ENCODE data around the gene PTPRN2.
"Not testable (repeated sequence)": the region's sequence is repeated elsewhere in the genome, so short reads cannot be mapped to it uniquely, and the experiment has no call there.

The PTPRN2 gene

GRCh38 chr7:158054081-158054480 lies 533.5 kb downstream of the PTPRN2 start:
- no peak for DNase-seq (ENCODE audit: low read depth in 2 of 2)

GRCh38 chr7:158053183-158053915 lies 534.3 kb downstream of the PTPRN2 start:
- DNase-seq (ENCODE audit: low read depth in 2 of 2): no peak

GRCh38 chr7:158052381-158053060 lies 535.1 kb downstream of the PTPRN2 start:
- DNase-seq (ENCODE audit: low read depth in 2 of 2): no peak

- no peak for DNase-seq (ENCODE audit: low read depth in 2 of 2)
Observed at GRCh38 chr7:158051776-158052175, 535.8 kb downstream of the PTPRN2 start.

GRCh38 chr7:158050978-158051651 lies 536.5 kb downstream of the PTPRN2 start:
- no peak for DNase-seq (ENCODE audit: low read depth in 2 of 2)

GRCh38 chr7:158050441-158050977 lies 537.1 kb downstream of the PTPRN2 start:
- DNase-seq (ENCODE audit: low read depth in 2 of 2): no peak

- DNase-seq (ENCODE audit: low read depth in 2 of 2): no peak
Observed at GRCh38 chr7:158049271-158049670, 538.4 kb downstream of the PTPRN2 start.

- no peak for DNase-seq (ENCODE audit: low read depth in 2 of 2)
Observed at GRCh38 chr7:158048569-158048968, 539.1 kb downstream of the PTPRN2 start.

- no peak for DNase-seq (ENCODE audit: low read depth in 2 of 2)
Observed at GRCh38 chr7:158047391-158048059, 540.1 kb downstream of the PTPRN2 start.

GRCh38 chr7:158046246-158046645 lies 541.4 kb downstream of the PTPRN2 start:
- not testable (repeated sequence) for DNase-seq (ENCODE audit: low read depth in 2 of 2)

GRCh38 chr7:158044482-158044823 lies 543.2 kb downstream of the PTPRN2 start:
- DNase-seq (ENCODE audit: low read depth in 2 of 2): no peak

- no peak for DNase-seq (ENCODE audit: low read depth in 2 of 2)
Observed at GRCh38 chr7:158043551-158044481, 543.8 kb downstream of the PTPRN2 start.

- DNase-seq (ENCODE audit: low read depth in 2 of 2): no peak
Observed at GRCh38 chr7:158042156-158042880, 545.3 kb downstream of the PTPRN2 start.

- DNase-seq (ENCODE audit: low read depth in 2 of 2): no peak
Observed at GRCh38 chr7:158040199-158040598, 547.4 kb downstream of the PTPRN2 start.

GRCh38 chr7:158039270-158039669 lies 548.4 kb downstream of the PTPRN2 start:
- no peak for DNase-seq (ENCODE audit: low read depth in 2 of 2)

- DNase-seq (ENCODE audit: low read depth in 2 of 2): no peak
Observed at GRCh38 chr7:158037211-158037610, 550.4 kb downstream of the PTPRN2 start.

GRCh38 chr7:158035343-158035742 lies 552.3 kb downstream of the PTPRN2 start:
- DNase-seq (ENCODE audit: low read depth in 2 of 2): no peak

- no peak for DNase-seq (ENCODE audit: low read depth in 2 of 2)
Observed at GRCh38 chr7:158034571-158034970, 553.1 kb downstream of the PTPRN2 start.

GRCh38 chr7:158033925-158034324 lies 553.7 kb downstream of the PTPRN2 start:
- not testable (repeated sequence) for DNase-seq (ENCODE audit: low read depth in 2 of 2)

GRCh38 chr7:158033196-158033595 lies 554.4 kb downstream of the PTPRN2 start:
- DNase-seq (ENCODE audit: low read depth in 2 of 2): no peak

Measured in activated CD4-positive, alpha-beta T cell treated with anti-CD3 and anti-CD28 coated beads for 24 hours (primary cell).